GM23248 (cell line): ENCODE measurements around the gene KCNJ6. TPM values are rescaled to one million over a fixed set of nuclear protein-coding genes. Genes with fewer than 3 reads are reported as not detected.
A peak's percentile ranks its signal among the peaks of the same experiment; 100 is the strongest.

Experiments used
- DNase-seq: peaks from one replicate; pipeline ENCODE4 v3.0.0-alpha.2; 2015
- H2AFZ ChIP-seq: fragments of 200-600 bp; sonication (generic); 2 replicates; pipeline ENCODE4 v1.6.1; 2016; ENCODE audit warnings: antibody characterized with exemption
- H3F3A ChIP-seq: fragments of 200-600 bp; sonication (generic); 2 replicates; pipeline ENCODE4 v1.6.1; 2016; ENCODE audit warnings: mild to moderate bottlenecking, antibody characterized with exemption, mixed run types; ENCODE audit not compliant: insufficient read depth
- H3K27ac ChIP-seq: fragments of 200-600 bp; sonication (generic); 2 replicates; pipeline ENCODE4 v1.5.1; 2016; ENCODE audit warnings: mild to moderate bottlenecking
- H3K27me3 ChIP-seq: fragments of 200-600 bp; sonication (generic); replicated peaks from 2 replicates; pipeline ENCODE4 v1.6.1; 2016; ENCODE audit warnings: mild to moderate bottlenecking; ENCODE audit not compliant: insufficient read depth
- H3K36me3 ChIP-seq: fragments of 200-600 bp; sonication (generic); 2 replicates; pipeline ENCODE4 v1.6.1; 2016; ENCODE audit warnings: low read depth, mild to moderate bottlenecking
- H3K4me1 ChIP-seq: fragments of 200-600 bp; sonication (generic); 2 replicates; pipeline ENCODE4 v1.6.1; 2016; ENCODE audit warnings: mild to moderate bottlenecking; ENCODE audit not compliant: insufficient read depth
- H3K4me2 ChIP-seq: fragments of 200-600 bp; sonication (generic); one replicate; pipeline ENCODE4 v1.6.1; 2016; ENCODE audit warnings: mild to moderate bottlenecking; ENCODE audit not compliant: unreplicated experiment
- H3K4me3 ChIP-seq: fragments of 200-600 bp; sonication (generic); 2 replicates; pipeline ENCODE4 v1.5.1; 2016; ENCODE audit warnings: mild to moderate bottlenecking
- H3K79me2 ChIP-seq: fragments of 200-600 bp; sonication (generic); 2 replicates; pipeline ENCODE4 v1.6.1; 2016; ENCODE audit warnings: mild to moderate bottlenecking; ENCODE audit not compliant: insufficient read depth
- H3K9ac ChIP-seq: fragments of 200-600 bp; sonication (generic); 2 replicates; pipeline ENCODE4 v1.6.1; 2016; ENCODE audit warnings: mild to moderate bottlenecking
- H3K9me2 ChIP-seq: fragments of 200-600 bp; sonication (generic); 2 replicates; pipeline ENCODE4 v1.6.1; 2016; ENCODE audit warnings: mixed run types, mild to moderate bottlenecking, moderate library complexity; ENCODE audit not compliant: insufficient read depth
- H3K9me3 ChIP-seq: fragments of 200-600 bp; sonication (generic); one replicate; pipeline ENCODE4 v1.6.1; 2017; ENCODE audit warnings: low read depth
- H4K20me1 ChIP-seq: fragments of 200-600 bp; sonication (generic); 2 replicates; pipeline ENCODE4 v1.6.0; 2016; ENCODE audit not compliant: insufficient read depth
- EZH2 ChIP-seq: fragments of 200-600 bp; sonication (generic); IDR thresholded peaks from 2 replicates; pipeline ENCODE4 v1.6.1; 2018; ENCODE audit warnings: antibody characterized with exemption, mild to moderate bottlenecking; ENCODE audit not compliant: insufficient read depth, poor library complexity, severe bottlenecking
- EZH2phosphoT487 ChIP-seq: fragments of 200-600 bp; sonication (generic); IDR thresholded peaks from 2 replicates; pipeline ENCODE4 v1.6.1; 2018; ENCODE audit warnings: antibody characterized with exemption, moderate library complexity, mild to moderate bottlenecking, low read depth; ENCODE audit not compliant: insufficient read depth
- WGBS, 2 experiments: methylation state at CpG; one replicate each; pipeline ENCODE4 v1.1.6; 2015 to 2017; ENCODE audit warnings: low lambda C conversion rate in 2 of 2, low coverage in 1 of 2; ENCODE audit errors: missing lambda C conversion rate in 2 of 2; 5-methylcytosine and 5-hydroxymethylcytosine counted together
- in situ Hi-C: fragments of 300-500 bp; cut with MboI; formaldehyde crosslinking; loops from 2 replicates; pipeline ENCODE4 v1.15.0; 2020
- polyA plus RNA-seq: library from polyadenylated mRNA; unstranded; fragments of >200 nt; fragmentation: Nextera tagmentation; extraction: Ambion mirVana; gene quantifications from 2 replicates; pipeline ENCODE4 v1.2.1, GENCODE V29; 2016
- total RNA-seq: library from RNA; depleted of rRNA; stranded (reverse); fragments of >200 nt; shearing (Covaris generic); gene quantifications from 2 replicates; pipeline ENCODE4 v1.2.3, GENCODE V29; 2014

The KCNJ6 gene
- total and polyA plus RNA-seq, 2 experiments from 2014 or later = 0.11 TPM; not detected in 1

DNA sequence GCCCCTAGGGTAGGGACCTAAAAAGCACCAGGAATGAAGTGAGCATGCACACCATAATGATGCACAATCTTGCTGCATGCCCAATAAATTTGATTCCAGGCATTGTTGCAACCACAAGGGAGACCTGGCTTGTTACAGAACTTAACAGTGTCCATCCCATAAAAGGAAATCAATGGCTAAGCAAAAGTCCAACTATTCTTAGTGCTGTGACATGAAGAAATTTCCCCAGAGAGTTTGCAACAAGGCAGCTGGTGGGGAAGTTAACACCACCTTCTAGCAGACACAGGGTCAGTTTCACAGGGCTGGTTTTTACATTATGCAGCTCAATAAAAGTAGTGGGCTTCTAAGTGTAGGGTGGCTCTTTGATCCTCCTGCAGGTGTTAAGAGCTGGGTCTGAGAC lies 221.1 kb downstream of the KCNJ6 start:
- Histone ChIP-seq H4K20me1 (no peaks in the 10 kb centered on the region), H3K36me3 (no peaks in the 10 kb centered on the region), H3K4me2 (no peak overlapping the region), H3F3A (no peaks in the 10 kb centered on the region), H3K9me2 (no peaks in the 10 kb centered on the region), H3K9me3 (no peaks in the 10 kb centered on the region), H3K79me2 (no peaks in the 10 kb centered on the region), H2AFZ (no peak overlapping the region), H3K4me1 (no peaks in the 10 kb centered on the region), H3K27me3 (peaks cover 15% of the 10 kb centered on the region), H3K9ac (no peak overlapping the region), H3K27ac (no peak overlapping the region), H3K4me3 (no peak overlapping the region)
- in situ Hi-C loops = no loop called here
- no peak for DNase-seq
- no peak for TF ChIP-seq EZH2phosphoT487
- no peak for TF ChIP-seq EZH2

DNA sequence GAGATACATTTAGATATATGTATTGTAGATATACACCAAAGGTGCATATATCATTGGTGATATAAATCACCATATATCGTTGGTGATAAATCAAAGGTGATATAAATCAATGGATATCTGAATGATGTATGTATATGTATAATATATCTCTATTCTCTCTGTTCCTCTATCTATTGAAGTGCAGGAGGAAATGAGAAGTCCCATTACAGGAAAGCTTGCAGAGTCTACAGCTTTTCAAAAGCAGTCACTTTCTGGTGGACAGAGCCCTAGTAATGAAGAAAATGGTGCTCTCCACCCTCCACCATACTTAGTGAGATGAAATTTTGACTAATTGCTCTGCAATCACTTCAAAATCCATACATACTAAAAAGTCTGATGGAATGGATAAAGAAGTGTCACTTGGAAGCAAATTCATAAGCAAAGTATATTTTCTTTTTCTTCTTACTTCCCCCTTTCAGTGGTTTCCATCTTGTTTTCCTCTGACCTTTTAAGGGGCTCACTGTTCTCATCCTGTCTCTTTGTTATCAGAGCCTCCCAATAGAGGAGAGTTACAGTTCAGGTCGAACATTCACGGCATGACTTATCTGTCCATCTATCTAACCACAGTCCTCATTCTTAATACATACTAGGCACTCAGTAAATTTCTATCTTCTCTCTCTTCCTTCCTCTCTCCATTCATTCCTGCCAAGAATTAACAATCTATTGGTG lies 227.2 kb downstream of the KCNJ6 start:
- H3K27me3 ChIP-seq = no peaks in the 10 kb centered on the region; the same call in 1 of the 2 replicates
- no peaks in the 10 kb centered on the region for H3K9me3 ChIP-seq
- no peaks in the 10 kb centered on the region for H4K20me1 ChIP-seq
- no peak for DNase-seq
- H3K27ac ChIP-seq = no peak overlapping the region
- TF ChIP-seq EZH2 = no peak
- no peak for TF ChIP-seq EZH2phosphoT487
- H3K9ac ChIP-seq = no peak overlapping the region
- H3F3A ChIP-seq = no peaks in the 10 kb centered on the region
- 66 to 67% methylated on average over 3 of the region's 3 CpGs for WGBS, 2 experiments
- H3K4me2 ChIP-seq = no peak overlapping the region
- no peaks in the 10 kb centered on the region for H3K4me1 ChIP-seq
- in situ Hi-C loops = no loop called here
- H3K4me3 ChIP-seq = no peak overlapping the region
- H2AFZ ChIP-seq = no peak overlapping the region
- no peaks in the 10 kb centered on the region for H3K9me2 ChIP-seq
- no peaks in the 10 kb centered on the region for H3K79me2 ChIP-seq
- H3K36me3 ChIP-seq = no peaks in the 10 kb centered on the region

DNA sequence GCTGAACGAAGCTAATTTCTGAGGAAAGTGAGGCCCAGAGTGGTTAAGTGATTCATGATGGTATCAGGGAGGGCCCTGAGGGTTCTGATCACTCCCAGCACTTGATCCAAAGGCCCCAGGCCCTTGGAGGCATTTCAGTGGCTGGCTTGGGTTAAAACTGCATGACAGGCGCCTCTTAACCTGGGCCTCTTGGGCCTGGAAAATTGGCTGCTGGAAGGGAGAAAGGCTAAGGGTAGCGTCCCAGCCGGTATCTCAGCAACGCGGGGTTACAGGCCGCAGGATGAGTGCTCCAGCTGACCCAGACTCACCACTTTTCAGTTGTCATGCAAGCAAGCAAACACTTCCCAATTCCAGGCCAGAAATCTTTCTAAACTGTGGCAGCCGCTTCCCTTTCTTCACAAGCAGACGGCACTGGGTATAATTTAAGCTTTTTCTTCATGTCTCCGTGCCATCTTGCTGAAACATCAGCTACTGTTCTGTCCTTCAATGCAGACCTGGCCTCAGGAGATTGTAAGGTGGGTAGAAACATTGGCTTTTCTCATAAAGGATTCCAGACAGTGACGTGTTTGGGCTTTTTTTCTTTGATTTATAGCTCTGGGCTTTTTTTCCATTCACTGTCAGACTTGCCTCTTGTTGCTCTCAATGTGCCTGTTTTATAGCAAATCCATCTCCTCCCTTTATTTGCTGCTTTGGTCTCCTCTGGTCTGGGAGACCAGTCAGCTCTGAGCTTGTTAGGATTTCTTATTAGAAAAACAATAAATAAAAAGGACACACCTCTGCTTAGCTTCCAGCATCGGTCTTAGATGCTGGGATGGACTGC lies 229.1 kb downstream of the KCNJ6 start:
- no peak overlapping the region for H3K27ac ChIP-seq
- peak overlapping the region; percentile 69 for H2AFZ ChIP-seq
- no peaks in the 10 kb centered on the region for H3K4me1 ChIP-seq
- H3K36me3 ChIP-seq = no peaks in the 10 kb centered on the region
- no peaks in the 10 kb centered on the region for H4K20me1 ChIP-seq
- H3F3A ChIP-seq = no peaks in the 10 kb centered on the region
- no peak overlapping the region; the same call in 1 of the 2 replicates for H3K9ac ChIP-seq
- H3K79me2 ChIP-seq = no peaks in the 10 kb centered on the region
- H3K4me3 ChIP-seq = no peak overlapping the region
- no peak overlapping the region for H3K4me2 ChIP-seq
- peaks cover under 1% of the 10 kb centered on the region; the same call in 1 of the 2 replicates for H3K27me3 ChIP-seq
- TF ChIP-seq EZH2 = no peak
- TF ChIP-seq EZH2phosphoT487 = no peak
- no peaks in the 10 kb centered on the region for H3K9me2 ChIP-seq
- no peaks in the 10 kb centered on the region for H3K9me3 ChIP-seq
- peak; percentile 41 for DNase-seq
- in situ Hi-C loops = no loop called here
- WGBS, 2 experiments = 16% methylated on average over 12 of the region's 12 CpGs

DNA sequence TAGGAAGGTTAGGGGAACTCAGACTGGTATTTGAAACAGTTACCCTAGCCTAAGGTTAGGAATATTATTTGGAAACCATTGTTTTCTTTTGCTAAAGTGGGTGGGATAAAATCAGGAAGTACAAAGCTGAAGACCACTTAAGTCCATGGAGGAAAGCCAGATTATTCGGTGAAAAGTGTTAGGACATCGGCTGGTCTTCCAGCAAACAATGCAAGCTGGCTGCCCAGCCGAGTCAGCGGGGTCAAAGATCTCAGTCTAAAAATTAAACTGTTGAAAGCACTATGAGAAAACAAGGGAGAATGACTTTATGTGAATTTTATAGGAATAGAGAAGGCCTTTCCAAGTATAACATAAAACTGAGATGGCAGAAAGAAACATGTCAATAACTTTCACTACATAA lies 231.7 kb downstream of the KCNJ6 start:
- no peak overlapping the region for H3K27ac ChIP-seq
- H3K4me1 ChIP-seq = no peaks in the 10 kb centered on the region
- H3K4me2 ChIP-seq = no peak overlapping the region
- no peaks in the 10 kb centered on the region for H3K9me3 ChIP-seq
- no peaks in the 10 kb centered on the region for H3K36me3 ChIP-seq
- H3F3A ChIP-seq = no peaks in the 10 kb centered on the region
- H3K9ac ChIP-seq = no peak overlapping the region
- H3K9me2 ChIP-seq = no peaks in the 10 kb centered on the region
- TF ChIP-seq EZH2phosphoT487 = no peak
- no peak for TF ChIP-seq EZH2
- in situ Hi-C loops = no loop called here
- H3K4me3 ChIP-seq = no peak overlapping the region
- H3K27me3 ChIP-seq = peaks cover 3% of the 10 kb centered on the region
- H3K79me2 ChIP-seq = no peaks in the 10 kb centered on the region
- 77 to 78% methylated on average over 4 of the region's 4 CpGs for WGBS, 2 experiments
- DNase-seq = no peak
- no peak overlapping the region for H2AFZ ChIP-seq
- H4K20me1 ChIP-seq = no peaks in the 10 kb centered on the region
